ENCODE data around the gene LGI1.
"Not testable (repeated sequence)": the region's sequence is repeated elsewhere in the genome, so short reads cannot be mapped to it uniquely, and the experiment has no call there.

Gene LGI1

DNA sequence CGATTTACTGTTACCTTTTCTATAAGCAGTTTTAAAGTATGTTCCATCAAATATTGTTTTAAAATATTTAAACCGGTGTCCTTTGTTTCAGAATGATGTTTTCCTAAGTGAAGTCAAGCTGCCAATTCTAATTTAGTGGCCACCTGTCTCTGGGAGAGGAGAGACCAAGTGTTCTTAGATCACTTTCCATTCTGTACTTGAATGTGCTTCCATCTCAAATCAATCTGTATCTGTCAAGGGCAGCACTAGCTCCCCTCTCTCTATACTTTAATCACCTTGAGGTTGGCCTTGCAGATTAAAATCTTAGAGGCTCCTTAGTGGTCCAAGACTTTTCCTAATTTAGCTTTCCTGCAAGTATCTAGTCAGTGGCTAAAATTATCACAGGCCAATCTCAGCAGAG, 49.6 kb downstream of the LGI1 start:
- no peak for DNase-seq (ENCODE audit: low spot score)

DNA sequence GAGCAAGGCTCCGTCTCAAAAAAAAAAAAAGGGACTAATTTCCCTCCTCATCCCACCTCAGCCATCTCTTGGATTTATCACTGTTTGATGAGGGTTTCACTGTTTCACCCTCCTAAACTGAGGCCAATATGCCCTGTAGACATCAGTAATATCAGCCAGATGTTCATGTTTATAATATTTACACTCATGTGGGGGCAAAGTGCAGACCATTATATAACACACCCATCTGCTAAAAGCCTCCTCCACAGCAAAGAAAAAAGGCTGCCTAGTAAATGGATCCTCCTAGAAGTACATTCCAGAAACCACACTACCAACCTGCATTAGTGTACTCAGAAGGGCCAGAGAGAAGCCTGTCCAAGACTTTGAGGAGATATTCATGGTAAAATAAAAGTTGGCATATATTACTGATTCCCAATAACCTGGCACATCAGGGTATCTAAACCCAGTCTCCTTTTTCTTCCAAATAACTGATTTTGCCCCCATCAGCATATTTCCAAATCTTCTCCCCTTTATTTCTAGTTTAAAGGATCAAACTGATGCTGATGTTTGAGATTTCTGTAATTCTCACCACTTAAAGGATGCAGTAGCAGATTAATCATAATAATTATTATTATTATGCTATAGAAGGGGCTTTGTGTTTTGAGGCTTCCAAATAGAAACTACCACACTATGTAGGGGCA, 55.1 kb downstream of the LGI1 start:
- no peak for DNase-seq (ENCODE audit: low spot score)

DNA sequence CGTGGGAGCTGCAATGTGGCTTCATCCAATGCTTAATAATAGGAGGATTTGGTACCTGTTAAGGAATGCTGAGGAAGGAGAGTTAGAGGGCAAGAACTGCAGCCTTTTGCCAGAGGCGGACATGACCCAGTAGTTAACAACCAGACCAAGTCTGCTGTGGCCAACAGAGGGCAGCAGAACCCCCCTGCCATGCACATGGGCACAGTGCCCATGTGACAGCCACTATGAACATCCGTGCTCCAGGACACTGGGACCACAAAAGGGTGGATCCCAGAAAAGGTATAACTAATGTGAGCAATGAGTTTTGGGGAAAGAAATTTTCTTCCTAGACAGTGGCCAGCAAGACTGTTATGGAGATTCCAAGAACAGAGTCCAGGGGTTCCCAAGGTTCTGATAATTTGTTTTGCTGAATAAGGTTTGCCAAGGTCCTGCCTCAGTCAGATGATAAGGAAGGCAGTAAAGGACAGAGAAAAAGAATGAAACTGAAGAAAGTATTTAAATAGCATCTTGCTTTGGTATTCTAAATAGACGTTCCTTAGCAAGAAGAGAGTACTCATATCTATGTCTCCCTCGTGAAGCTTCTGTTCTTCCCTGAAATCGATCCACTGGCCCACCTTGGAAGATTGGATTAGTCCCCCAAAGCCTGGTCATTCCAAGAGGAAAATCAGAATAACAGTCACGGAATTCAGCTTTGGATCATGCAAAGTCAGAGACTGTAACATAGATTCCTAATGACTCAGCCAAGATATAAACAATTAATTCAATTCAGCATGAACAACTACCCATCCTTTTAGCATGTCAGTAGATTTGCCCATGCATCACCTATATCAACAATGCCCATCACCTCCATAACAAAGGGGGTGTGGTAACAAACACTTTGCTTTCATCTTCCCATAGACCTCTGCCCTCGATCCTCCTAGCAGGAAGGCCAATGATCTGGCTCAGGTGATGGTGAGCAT, 56.0 kb downstream of the LGI1 start:
- peak; percentile 42 for DNase-seq (ENCODE audit: low spot score)

- DNase-seq (ENCODE audit: low spot score): no peak
Observed at GRCh38 chr10:93815304-93816096, 57.8 kb downstream of the LGI1 start.

DNA sequence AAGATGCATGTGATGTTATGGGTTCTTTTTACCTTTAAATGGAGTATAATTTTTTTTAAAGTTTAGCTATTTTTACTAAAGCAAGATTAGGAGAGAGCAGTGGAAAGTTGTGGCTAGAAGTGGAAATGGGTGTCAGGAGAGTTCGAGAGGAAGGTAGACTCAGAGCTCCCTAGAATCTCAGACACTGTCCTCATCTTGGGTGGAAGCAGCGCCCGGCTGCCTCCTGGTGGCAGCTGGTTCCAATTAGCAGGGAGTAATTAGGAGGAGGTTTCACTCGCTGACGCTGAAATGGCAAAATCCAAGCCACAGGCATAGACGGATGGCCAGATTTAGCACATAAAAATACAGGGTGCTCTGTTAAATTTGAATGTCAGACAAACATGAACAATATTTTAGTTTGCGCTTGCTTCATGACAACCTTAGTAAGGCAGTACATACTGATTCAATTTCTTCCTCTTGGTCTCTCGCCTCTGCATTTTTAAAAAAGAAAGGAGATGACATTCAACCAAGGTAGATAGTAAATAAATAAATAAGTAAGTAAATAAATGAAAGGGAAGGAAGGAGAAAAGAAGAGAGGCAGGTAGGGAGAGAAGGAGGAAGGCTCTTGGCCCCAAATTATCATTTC, 58.5 kb downstream of the LGI1 start:
- DNase-seq (ENCODE audit: low spot score): peak; percentile 36

DNA sequence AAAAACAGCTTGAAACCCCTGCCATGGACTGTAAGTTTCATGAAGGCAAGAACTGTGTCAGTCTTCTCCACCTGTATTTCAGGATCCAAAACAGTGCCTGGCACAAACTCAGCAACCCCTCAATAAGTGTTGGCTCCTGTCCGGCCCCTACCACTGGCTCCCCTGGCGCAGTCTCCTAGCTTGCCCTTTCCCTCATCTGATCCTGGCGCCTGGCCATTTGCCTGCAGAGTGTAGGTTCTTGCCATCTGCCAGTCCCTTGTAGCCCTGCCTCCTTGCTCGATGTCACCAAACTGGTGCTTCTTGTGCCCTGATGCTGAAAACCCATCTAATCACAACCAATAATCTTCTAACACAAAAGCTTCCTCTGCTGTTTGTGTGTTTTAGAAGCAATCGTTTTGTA, 60.4 kb downstream of the LGI1 start:
- DNase-seq (ENCODE audit: low spot score): no peak

DNA sequence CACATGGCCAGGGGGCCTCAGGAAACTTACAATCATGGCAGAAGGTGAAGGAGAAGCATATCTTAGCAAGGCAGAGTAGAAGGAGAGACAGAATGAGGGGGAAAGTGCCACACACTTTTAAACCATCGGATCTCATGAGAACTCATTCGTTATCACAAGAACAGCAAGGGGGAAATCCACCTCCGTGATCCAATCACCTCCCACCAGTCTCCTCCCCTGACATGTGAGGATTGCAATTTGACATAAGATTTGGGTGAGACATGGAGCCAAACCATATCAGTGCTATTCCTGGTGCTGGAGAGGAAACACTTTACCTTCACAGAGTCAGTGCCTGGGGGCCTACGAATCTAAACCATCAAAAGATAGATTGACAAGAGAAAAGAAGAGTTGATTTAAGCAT, 61.8 kb downstream of the LGI1 start:
- no peak for DNase-seq (ENCODE audit: low spot score)

DNA sequence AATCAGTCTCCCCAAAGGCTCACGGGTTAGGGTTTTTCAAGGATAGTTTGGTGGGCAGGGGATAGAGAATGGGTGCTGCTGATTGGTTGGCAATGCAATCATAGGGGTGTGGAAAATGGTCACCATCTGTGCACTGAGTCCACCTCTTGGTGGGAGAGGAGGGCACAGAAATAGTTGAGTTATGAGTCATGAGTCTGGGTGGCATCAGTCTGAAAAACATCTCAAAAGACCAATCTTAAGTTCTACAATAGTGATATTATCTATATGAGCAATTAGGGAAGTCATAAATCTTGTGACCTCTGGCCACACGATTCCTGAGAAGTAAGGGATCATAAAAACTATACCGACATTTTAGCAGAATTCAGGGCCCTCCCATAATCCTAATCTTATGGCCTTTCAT, 62.7 kb downstream of the LGI1 start:
- peak; percentile 20 for DNase-seq (ENCODE audit: low spot score)

GRCh38 chr10:93821051-93821772, 63.5 kb downstream of the LGI1 start:
- peak; percentile 48 for DNase-seq (ENCODE audit: low spot score)

GRCh38 chr10:93826355-93826754, 68.6 kb downstream of the LGI1 start:
- DNase-seq (ENCODE audit: low spot score): no peak

- DNase-seq (ENCODE audit: low spot score): no peak
Observed at GRCh38 chr10:93827056-93827804, 69.5 kb downstream of the LGI1 start.

DNA sequence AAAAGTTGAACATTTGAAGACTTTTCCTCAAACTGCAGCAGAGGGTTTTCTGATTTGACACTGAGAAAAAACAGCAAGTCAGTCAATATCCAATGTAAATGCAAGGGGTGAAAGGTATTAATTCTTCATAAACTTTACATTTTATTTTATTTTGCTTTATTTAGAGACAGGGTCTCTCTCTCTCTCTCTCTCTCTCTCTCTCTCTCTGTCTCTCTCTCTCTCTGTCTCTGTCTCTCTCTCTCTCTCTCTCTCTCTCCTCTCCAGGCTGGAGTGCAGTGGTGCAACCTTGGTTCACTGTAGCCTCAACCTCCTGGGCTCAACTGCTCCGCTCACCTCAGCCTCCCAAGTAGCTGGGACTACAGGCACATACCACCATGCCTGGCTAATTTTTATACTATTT, 73.3 kb downstream of the LGI1 start:
- DNase-seq (ENCODE audit: low spot score): not testable (repeated sequence)

- no peak for DNase-seq (ENCODE audit: low spot score)
Observed at GRCh38 chr10:93835770-93836169, 78.0 kb downstream of the LGI1 start.

DNA sequence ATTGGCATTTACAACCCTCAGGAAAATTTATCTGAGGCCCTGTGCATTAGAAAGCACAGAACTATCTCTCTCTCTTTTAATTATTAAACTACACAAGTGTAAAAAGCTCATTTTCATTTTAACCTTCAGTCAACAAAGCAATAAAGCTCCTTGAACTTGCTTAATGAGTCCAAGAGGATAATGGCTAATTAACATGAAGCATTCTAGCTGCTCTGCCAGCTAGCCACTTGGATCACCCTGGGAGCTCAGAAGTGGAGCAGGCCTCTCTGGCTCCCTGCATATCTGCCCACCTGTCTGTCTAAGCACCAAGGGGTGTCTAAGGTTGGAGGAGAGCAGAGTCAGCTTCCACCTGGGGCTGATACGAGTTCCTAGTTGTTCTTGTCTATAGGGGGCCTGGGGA, 80.1 kb downstream of the LGI1 start:
- no peak for DNase-seq (ENCODE audit: low spot score)

DNA sequence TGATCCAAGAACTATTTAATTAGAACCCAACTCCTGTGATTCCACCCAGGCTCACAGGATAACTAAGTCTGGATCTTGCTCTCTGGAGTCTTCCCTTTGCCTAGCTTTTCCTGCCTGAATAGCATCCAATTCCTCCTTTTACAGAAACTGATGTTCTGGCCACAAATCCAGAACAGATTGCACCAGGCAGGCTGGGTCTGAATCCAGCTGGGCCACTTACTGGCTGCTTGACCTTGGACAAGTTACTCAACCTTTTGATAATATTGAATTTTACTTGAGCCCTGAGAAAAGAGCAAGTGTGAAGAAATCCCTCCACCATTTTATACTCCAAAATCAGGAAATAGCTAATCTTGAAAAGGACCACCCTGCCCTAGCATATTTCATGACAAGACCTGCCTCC, 80.5 kb downstream of the LGI1 start:
- DNase-seq (ENCODE audit: low spot score): no peak

DNA sequence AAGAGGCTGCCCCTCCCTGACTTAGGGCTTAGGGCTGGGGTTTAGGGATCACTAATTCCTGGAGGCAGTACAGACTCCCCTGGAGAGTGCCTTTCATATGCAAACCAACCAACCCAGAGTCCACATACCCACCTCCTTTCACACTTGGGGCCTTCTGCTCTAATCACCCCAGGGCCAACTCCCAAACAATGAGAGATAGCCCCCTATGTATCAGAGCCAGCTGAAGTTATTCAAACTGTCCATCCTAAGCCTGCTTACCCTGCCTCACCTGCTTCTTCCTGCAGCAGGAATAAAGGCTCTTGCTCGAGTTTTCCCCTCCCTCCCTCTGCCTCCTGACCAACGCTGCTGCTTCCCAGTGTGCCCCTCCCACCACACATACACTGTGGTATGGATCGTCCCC, 84.2 kb downstream of the LGI1 start:
- DNase-seq (ENCODE audit: low spot score): no peak

DNA sequence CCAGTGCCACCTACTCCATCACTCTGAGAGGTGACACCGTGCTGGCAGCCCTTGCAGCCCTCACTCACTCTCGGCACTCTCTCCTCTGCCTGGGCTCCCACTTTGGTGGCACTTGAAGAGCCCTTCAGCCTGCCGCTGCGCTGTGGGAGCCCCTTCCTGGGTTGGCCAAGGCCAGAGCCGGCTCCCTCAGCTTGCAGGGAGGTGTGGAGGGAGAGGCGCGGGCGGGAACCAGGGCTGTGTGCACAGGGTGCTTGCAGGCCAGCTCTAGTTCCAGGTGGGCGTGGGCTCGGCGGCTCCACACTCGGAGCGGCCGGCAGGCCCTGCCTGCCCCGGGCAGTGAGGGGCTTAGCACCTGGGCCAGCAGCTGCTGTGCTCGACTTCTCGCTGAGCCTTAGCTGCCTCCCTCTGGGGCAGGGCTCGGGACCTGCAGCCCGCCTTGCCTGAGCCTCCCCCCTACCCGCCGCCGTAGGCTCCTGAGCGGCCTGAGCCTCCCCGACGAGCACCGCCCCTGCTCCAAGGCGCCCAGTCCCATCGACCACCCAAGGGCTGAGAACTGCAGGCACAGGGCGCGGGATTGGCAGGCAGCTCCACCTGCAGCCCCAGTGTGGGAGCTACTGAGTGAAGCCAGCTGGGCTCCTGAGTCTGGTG, 87.4 kb downstream of the LGI1 start:
- no peak for DNase-seq (ENCODE audit: low spot score)
